Smooth muscle cell (in vitro differentiated cells): Measurements from ENCODE around the gene MTSS2. TPM values are rescaled to one million over a fixed set of nuclear protein-coding genes. Genes with fewer than 3 reads are reported as not detected.
A peak's percentile ranks its signal among the peaks of the same experiment; 100 is the strongest.

Experiments
- DNase-seq: peaks from one replicate; lab custom pipeline; 2025; ENCODE audit not compliant: unreplicated experiment; lab: John Stamatoyannopoulos, UW
- H2AFZ ChIP-seq: fragments of 200-600 bp; sonication (generic); 2 replicates; pipeline ENCODE4 v1.6.0; 2016; ENCODE audit warnings: antibody characterized with exemption, low read depth, mild to moderate bottlenecking
- H3F3A ChIP-seq: fragments of 200-600 bp; sonication (generic); 2 replicates; pipeline ENCODE4 v1.6.0; 2017; ENCODE audit warnings: antibody characterized with exemption, low read depth
- H3K27ac ChIP-seq: fragments of 200-600 bp; sonication (generic); 2 replicates; pipeline ENCODE4 v1.5.1; 2016; ENCODE audit warnings: low read depth, mild to moderate bottlenecking
- H3K27me3 ChIP-seq: fragments of 200-600 bp; sonication (generic); 2 replicates; pipeline ENCODE4 v1.6.1; 2016; ENCODE audit warnings: low read depth, mild to moderate bottlenecking
- H3K36me3 ChIP-seq: fragments of 200-600 bp; sonication (generic); 2 replicates; pipeline ENCODE4 v1.5.1; 2016; ENCODE audit warnings: low read depth
- H3K4me1 ChIP-seq: fragments of 200-600 bp; sonication (generic); 2 replicates; pipeline ENCODE4 v1.5.1; 2016; ENCODE audit warnings: low read depth
- H3K4me2 ChIP-seq: fragments of 200-600 bp; sonication (generic); 2 replicates; pipeline ENCODE4 v1.6.0; 2016; ENCODE audit warnings: mild to moderate bottlenecking
- H3K4me3 ChIP-seq: fragments of 200-600 bp; sonication (generic); 2 replicates; pipeline ENCODE4 v1.5.1; 2016; ENCODE audit warnings: mild to moderate bottlenecking
- H3K79me2 ChIP-seq: fragments of 200-600 bp; sonication (generic); 2 replicates; pipeline ENCODE4 v1.6.0; 2016; ENCODE audit warnings: low read depth, mild to moderate bottlenecking
- H3K9ac ChIP-seq: fragments of 200-600 bp; sonication (generic); 2 replicates; pipeline ENCODE4 v1.6.0; 2016; ENCODE audit warnings: low read depth
- H3K9me3 ChIP-seq: fragments of 200-600 bp; sonication (generic); replicated peaks from 2 replicates; pipeline ENCODE4 v1.5.1; 2016; ENCODE audit warnings: low read depth
- H4K20me1 ChIP-seq: fragments of 200-600 bp; sonication (generic); 2 replicates; pipeline ENCODE4 v1.6.0; 2016; ENCODE audit warnings: low read depth
- CTCF ChIP-seq: fragments of 200-600 bp; sonication (generic); IDR thresholded peaks from 2 replicates; pipeline ENCODE4 v1.5.1; 2017; ENCODE audit warnings: borderline replicate concordance, mild to moderate bottlenecking, antibody characterized with exemption; ENCODE audit not compliant: insufficient read depth, poor library complexity, severe bottlenecking
- WGBS: methylation state at CpG from one replicate; pipeline ENCODE4 v1.1.7; 2016; ENCODE audit warnings: low lambda C conversion rate; 5-methylcytosine and 5-hydroxymethylcytosine counted together
- polyA plus RNA-seq: library from polyadenylated mRNA; unstranded; fragments of >200 nt; fragmentation: Nextera tagmentation; extraction: Ambion mirVana; gene quantifications from 2 replicates; pipeline ENCODE4 v1.2.1, GENCODE V29; 2016
- total RNA-seq: library from RNA; depleted of rRNA; stranded (reverse); fragments of >200 nt; gene quantifications from 2 replicates; pipeline ENCODE4 v1.2.3, GENCODE V29; 2014

Gene MTSS2
- total and polyA plus RNA-seq, 2 experiments from 2014 or later = 4.2 to 19.5 TPM

GRCh38 chr16:70703041-70703834, 17.4 kb upstream of the MTSS2 start:
- Histone ChIP-seq H3K79me2 (no peaks in the 10 kb centered on the region), H3K27me3 (no peaks in the 10 kb centered on the region), H3K4me3 (no peak overlapping the region), H4K20me1 (no peaks in the 10 kb centered on the region), H2AFZ (no peak overlapping the region), H3K9ac (peak overlapping the region; percentile 46), H3K36me3 (no peaks in the 10 kb centered on the region), H3K9me3 (no peaks in the 10 kb centered on the region), H3K4me1 (peaks cover 10% of the 10 kb centered on the region), H3F3A (peaks cover 9% of the 10 kb centered on the region), H3K27ac (peak overlapping the region; percentile 93), H3K4me2 (peak overlapping the region; percentile 42)
- TF ChIP-seq CTCF = peak; percentile 37
- 23% methylated on average over 16 of the region's 16 CpGs for WGBS
- peak; percentile 67 for DNase-seq

GRCh38 chr16:70702624-70703023, 16.8 kb upstream of the MTSS2 start:
- H3K4me2 ChIP-seq = peak overlapping the region; percentile 42
- H3K27me3 ChIP-seq = no peaks in the 10 kb centered on the region
- peak overlapping the region; percentile 3 for H3K9ac ChIP-seq
- no peaks in the 10 kb centered on the region for H4K20me1 ChIP-seq
- no peak overlapping the region for H3K4me3 ChIP-seq
- no peaks in the 10 kb centered on the region for H3K9me3 ChIP-seq
- H2AFZ ChIP-seq = no peak overlapping the region
- peak overlapping the region; percentile 93 for H3K27ac ChIP-seq
- H3K79me2 ChIP-seq = no peaks in the 10 kb centered on the region
- TF ChIP-seq CTCF = no peak
- no peaks in the 10 kb centered on the region for H3K36me3 ChIP-seq
- peaks cover 9% of the 10 kb centered on the region for H3F3A ChIP-seq
- H3K4me1 ChIP-seq = peaks cover 10% of the 10 kb centered on the region
- 86% methylated on average over 8 of the region's 8 CpGs for WGBS
- no peak for DNase-seq

- Histone ChIP-seq H3F3A (peaks cover 9% of the 10 kb centered on the region), H3K27ac (peak overlapping the region; percentile 93), H3K27me3 (no peaks in the 10 kb centered on the region), H3K9ac (no peak overlapping the region), H3K9me3 (no peaks in the 10 kb centered on the region), H3K36me3 (no peaks in the 10 kb centered on the region), H3K79me2 (no peaks in the 10 kb centered on the region), H2AFZ (no peak overlapping the region), H3K4me1 (peaks cover 10% of the 10 kb centered on the region), H3K4me3 (no peak overlapping the region), H3K4me2 (peak overlapping the region; percentile 42), H4K20me1 (no peaks in the 10 kb centered on the region)
- TF ChIP-seq CTCF = no peak
- WGBS = 78% methylated on average over 8 of the region's 8 CpGs
- no peak for DNase-seq
Observed at GRCh38 chr16:70701998-70702397, 16.1 kb upstream of the MTSS2 start.

GRCh38 chr16:70701596-70701995, 15.7 kb upstream of the MTSS2 start:
- H3K9ac ChIP-seq = no peak overlapping the region
- peaks cover 10% of the 10 kb centered on the region for H3K4me1 ChIP-seq
- no peak for DNase-seq

More at GRCh38 chr16:70701596-70701995, 15.7 kb upstream of the MTSS2 start:
- H3K79me2 ChIP-seq = no peaks in the 10 kb centered on the region
- no peaks in the 10 kb centered on the region for H4K20me1 ChIP-seq
- peaks cover 9% of the 10 kb centered on the region for H3F3A ChIP-seq
- TF ChIP-seq CTCF = no peak
- H2AFZ ChIP-seq = no peak overlapping the region
- H3K27me3 ChIP-seq = no peaks in the 10 kb centered on the region
- H3K4me2 ChIP-seq = no peak overlapping the region
- H3K4me3 ChIP-seq = no peak overlapping the region
- peak overlapping the region; percentile 93 for H3K27ac ChIP-seq
- WGBS = 92% methylated on average over 9 of the region's 9 CpGs
- no peaks in the 10 kb centered on the region for H3K9me3 ChIP-seq
- no peaks in the 10 kb centered on the region for H3K36me3 ChIP-seq
